Astrocyte (in vitro differentiated cells and primary cell): ENCODE results near the gene KPNA6. TPM values are rescaled to one million over a fixed set of nuclear protein-coding genes. Genes with fewer than 3 reads are reported as not detected.

Source experiments
- DNase-seq: peaks from one replicate; pipeline ENCODE4 v3.0.0-alpha.2; 2010; ENCODE audit warnings: low read depth
- FAIRE-seq: peaks from 2 replicates; lab custom pipeline; 2011; peaks lifted over from hg19 to GRCh38; lab: Jason Lieb, UNC
- H2AFZ ChIP-seq: 2 replicates; pipeline ENCODE4 v1.6.0; 2012; ENCODE audit warnings: low read depth, low read length, inconsistent platforms
- H3K27ac ChIP-seq: 2 replicates; pipeline ENCODE4 v1.5.1; 2011; ENCODE audit warnings: low read depth, low read length, inconsistent platforms
- H3K27me3 ChIP-seq: 2 replicates; pipeline ENCODE4 v1.6.0; 2011; ENCODE audit warnings: low read length, inconsistent platforms; ENCODE audit not compliant: insufficient read depth
- H3K36me3 ChIP-seq: 2 replicates; pipeline ENCODE4 v1.5.1; 2011; ENCODE audit warnings: low read length, inconsistent platforms; ENCODE audit not compliant: insufficient read depth
- H3K4me1 ChIP-seq: 2 replicates; pipeline ENCODE4 v1.5.1; 2011; ENCODE audit warnings: low read length, inconsistent platforms; ENCODE audit not compliant: insufficient read depth
- H3K4me2 ChIP-seq: 2 replicates; pipeline ENCODE4 v1.6.0; 2012; ENCODE audit warnings: low read length, inconsistent platforms
- H3K4me3 ChIP-seq: 2 replicates; pipeline ENCODE4 v1.5.1; 2011; ENCODE audit warnings: low read depth, mild to moderate bottlenecking, low read length, inconsistent platforms; ENCODE audit not compliant: insufficient read depth
- H3K79me2 ChIP-seq: 2 replicates; pipeline ENCODE4 v1.6.0; 2012; ENCODE audit warnings: mild to moderate bottlenecking, low read length, inconsistent platforms; ENCODE audit not compliant: insufficient read depth
- H3K9ac ChIP-seq: 2 replicates; pipeline ENCODE4 v1.6.0; 2012; ENCODE audit warnings: mild to moderate bottlenecking, low read length, inconsistent platforms
- H3K9me3 ChIP-seq: 2 replicates; pipeline ENCODE4 v1.5.1; 2012; ENCODE audit warnings: low read depth, mild to moderate bottlenecking, low read length, inconsistent platforms; ENCODE audit not compliant: insufficient read depth
- H4K20me1 ChIP-seq: 2 replicates; pipeline ENCODE4 v1.6.0; 2012; ENCODE audit warnings: low read length, inconsistent platforms; ENCODE audit not compliant: insufficient read depth
- H3K27ac Mint-ChIP-seq: one replicate; pipeline ENCODE4 v1.8.0; 2021; ENCODE audit warnings: mild to moderate bottlenecking, mixed read lengths; ENCODE audit not compliant: unreplicated experiment
- H3K27me3 Mint-ChIP-seq: one replicate; pipeline ENCODE4 v1.8.0; 2021; ENCODE audit warnings: low read depth, mixed read lengths; ENCODE audit not compliant: unreplicated experiment
- H3K36me3 Mint-ChIP-seq: one replicate; pipeline ENCODE4 v1.8.0; 2021; ENCODE audit warnings: low read depth, mixed read lengths; ENCODE audit not compliant: unreplicated experiment
- H3K4me1 Mint-ChIP-seq: one replicate; pipeline ENCODE4 v1.8.0; 2021; ENCODE audit warnings: low read depth, mixed read lengths; ENCODE audit not compliant: unreplicated experiment
- H3K4me3 Mint-ChIP-seq: one replicate; pipeline ENCODE4 v1.8.0; 2021; ENCODE audit warnings: mild to moderate bottlenecking, moderate library complexity, mixed read lengths; ENCODE audit not compliant: unreplicated experiment
- H3K9me3 Mint-ChIP-seq: one replicate; pipeline ENCODE4 v1.8.0; 2021; ENCODE audit warnings: mild to moderate bottlenecking, mixed read lengths; ENCODE audit not compliant: unreplicated experiment
- CTCF ChIP-seq: IDR thresholded peaks from 2 replicates; pipeline ENCODE4 v1.5.1; 2011; ENCODE audit warnings: low read depth, mild to moderate bottlenecking, inconsistent platforms, low read length, moderate library complexity; ENCODE audit not compliant: insufficient read depth
- EZH2 ChIP-seq: IDR thresholded peaks from 2 replicates; pipeline ENCODE4 v1.6.1; 2012; ENCODE audit warnings: mild to moderate bottlenecking, low read length, inconsistent platforms; ENCODE audit not compliant: insufficient read depth
- total RNA-seq: library from RNA; stranded (reverse); gene quantifications from 2 replicates; pipeline ENCODE4 v1.2.1, GENCODE V29; 2021

KPNA6 gene
- total RNA-seq, 1 donor from 2014 or later, result 122 TPM

- Mint-ChIP-seq H3K9me3 (no peaks in the 10 kb centered on the region), H3K4me1 (peaks cover 22% of the 10 kb centered on the region), H3K36me3 (peaks cover 28% of the 10 kb centered on the region), H3K27me3 (no peaks in the 10 kb centered on the region), H3K4me3 (peak overlapping the region; percentile 62), H3K27ac (no peak overlapping the region)
- no peaks in the 10 kb centered on the region for H3K27me3 ChIP-seq
- H3K4me3 ChIP-seq, result no peak overlapping the region
- no peak overlapping the region for H3K27ac ChIP-seq
- peaks cover 5% of the 10 kb centered on the region for H3K79me2 ChIP-seq
- no peak overlapping the region for H3K9ac ChIP-seq
- no peaks in the 10 kb centered on the region for H3K9me3 ChIP-seq
- peaks cover 54% of the 10 kb centered on the region for H4K20me1 ChIP-seq
- TF ChIP-seq CTCF (no peak), EZH2 (no peak)
- FAIRE-seq (no peak), DNase-seq (no peak)
- H2AFZ ChIP-seq, result no peak overlapping the region
- peaks cover 61% of the 10 kb centered on the region for H3K36me3 ChIP-seq
- H3K4me2 ChIP-seq, result no peak overlapping the region
- H3K4me1 ChIP-seq, result peaks cover 13% of the 10 kb centered on the region
Observed at GRCh38 chr1:32195972-32196823, 88.3 kb downstream of the KPNA6 start.

GRCh38 chr1:32197074-32197473 lies 89.2 kb downstream of the KPNA6 start:
- TF ChIP-seq CTCF, result no peak
- TF ChIP-seq EZH2, result no peak
- Mint-ChIP-seq H3K36me3 (peaks cover 21% of the 10 kb centered on the region), H3K27me3 (no peaks in the 10 kb centered on the region), H3K27ac (no peak overlapping the region), H3K9me3 (no peaks in the 10 kb centered on the region), H3K4me1 (peaks cover 28% of the 10 kb centered on the region), H3K4me3 (no peak overlapping the region)
- no peaks in the 10 kb centered on the region for H3K79me2 ChIP-seq
- FAIRE-seq (no peak), DNase-seq (no peak)
- H3K36me3 ChIP-seq, result peaks cover 52% of the 10 kb centered on the region
- H3K4me3 ChIP-seq, result no peak overlapping the region
- H3K9me3 ChIP-seq, result no peaks in the 10 kb centered on the region
- no peak overlapping the region for H3K27ac ChIP-seq
- H3K4me1 ChIP-seq, result peaks cover 22% of the 10 kb centered on the region
- H3K4me2 ChIP-seq, result no peak overlapping the region
- no peak overlapping the region for H2AFZ ChIP-seq
- H3K27me3 ChIP-seq, result no peaks in the 10 kb centered on the region
- H4K20me1 ChIP-seq, result peaks cover 46% of the 10 kb centered on the region
- H3K9ac ChIP-seq, result no peak overlapping the region

- Histone ChIP-seq H3K4me2 (no peak overlapping the region), H2AFZ (no peak overlapping the region), H3K9me3 (no peaks in the 10 kb centered on the region), H3K27me3 (no peaks in the 10 kb centered on the region), H3K27ac (no peak overlapping the region), H3K4me1 (peaks cover 22% of the 10 kb centered on the region), H4K20me1 (peaks cover 38% of the 10 kb centered on the region), H3K4me3 (no peak overlapping the region), H3K79me2 (no peaks in the 10 kb centered on the region), H3K9ac (no peak overlapping the region), H3K36me3 (peaks cover 45% of the 10 kb centered on the region)
- Mint-ChIP-seq H3K4me3 (no peak overlapping the region), H3K27me3 (no peaks in the 10 kb centered on the region), H3K9me3 (no peaks in the 10 kb centered on the region), H3K36me3 (peaks cover 18% of the 10 kb centered on the region), H3K27ac (no peak overlapping the region), H3K4me1 (peaks cover 28% of the 10 kb centered on the region)
- no peak for DNase-seq
- TF ChIP-seq CTCF, result no peak
- no peak for TF ChIP-seq EZH2
- no peak for FAIRE-seq
Observed at GRCh38 chr1:32197837-32198236, 90.0 kb downstream of the KPNA6 start.
